NCI-H1436 (cell line): ENCODE measurements around the gene SATB2.

Source experiments
- DNase-seq: peaks from one replicate; lab custom pipeline; 2025; lab: John Stamatoyannopoulos, UW

SATB2 gene

GRCh38 chr2:199257261-199258224 is 200.2 kb downstream of the SATB2 start:
- no peak for DNase-seq

GRCh38 chr2:199230091-199230490 is 227.6 kb downstream of the SATB2 start:
- no peak for DNase-seq

DNA sequence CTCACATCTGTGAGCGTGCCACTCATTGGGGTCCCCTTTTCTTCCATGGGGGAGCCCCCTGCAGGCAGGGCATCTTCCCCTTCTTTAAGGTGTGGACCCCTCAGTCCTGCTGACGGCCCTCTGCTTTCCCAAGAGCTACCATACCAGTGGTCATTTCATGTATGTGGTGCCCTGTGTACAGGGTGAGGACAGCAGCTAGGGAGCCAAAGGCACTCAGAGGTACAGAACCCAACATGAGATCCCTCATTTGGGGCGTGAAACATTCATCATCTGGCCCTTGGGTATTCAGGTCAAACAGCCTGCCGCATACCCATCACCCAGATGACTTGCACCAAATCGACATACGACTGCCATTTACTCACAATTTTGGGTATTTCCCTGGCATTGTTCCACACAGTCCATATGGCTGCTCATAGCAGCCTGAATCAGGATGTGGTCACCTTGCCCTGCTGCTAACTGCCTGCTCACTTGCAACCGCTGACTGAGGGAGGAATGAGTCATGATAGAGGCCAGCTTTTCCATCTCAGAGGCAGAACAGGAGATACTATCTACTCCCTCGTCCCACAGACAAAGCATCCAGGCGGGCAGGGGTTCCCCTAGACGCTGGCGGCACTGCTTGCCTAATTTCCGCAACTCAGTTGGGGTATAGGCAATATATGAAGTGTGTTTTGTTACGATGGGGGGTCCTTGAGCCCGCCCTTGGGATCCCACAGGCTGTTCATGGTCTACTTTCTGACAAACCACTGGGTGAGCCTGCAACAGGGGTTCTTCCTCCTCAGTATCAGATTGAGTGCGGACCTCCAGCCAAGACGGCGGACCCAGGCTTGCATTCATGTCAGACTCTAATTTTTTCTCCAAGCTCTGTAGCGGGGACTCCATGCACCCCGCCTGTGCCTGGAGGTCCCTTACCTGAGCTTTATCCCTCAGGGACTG is 228.6 kb downstream of the SATB2 start:
- no peak for DNase-seq

GRCh38 chr2:199223791-199224190 is 233.9 kb downstream of the SATB2 start:
- DNase-seq, result no peak

GRCh38 chr2:199220920-199221319 is 236.8 kb downstream of the SATB2 start:
- DNase-seq, result no peak

- DNase-seq, result no peak
Measured at GRCh38 chr2:199219551-199219950, 238.2 kb downstream of the SATB2 start.
